Skin of body (tissue), 2 donors: ENCODE results near the gene GPR132. TPM values are rescaled to one million over a fixed set of nuclear protein-coding genes. Genes with fewer than 3 reads are reported as not detected.

Source experiments
- DNase-seq: peaks from one replicate; lab custom pipeline; 2025; lab: John Stamatoyannopoulos, UW
- total RNA-seq: library from RNA; depleted of rRNA; stranded (reverse); fragments of >200 nt; gene quantifications from one replicate; pipeline ENCODE4 v1.2.3, GENCODE V29; 2014

GPR132 gene
- total RNA-seq, 1 donor from 2014 or later, result 1.6 TPM

DNA sequence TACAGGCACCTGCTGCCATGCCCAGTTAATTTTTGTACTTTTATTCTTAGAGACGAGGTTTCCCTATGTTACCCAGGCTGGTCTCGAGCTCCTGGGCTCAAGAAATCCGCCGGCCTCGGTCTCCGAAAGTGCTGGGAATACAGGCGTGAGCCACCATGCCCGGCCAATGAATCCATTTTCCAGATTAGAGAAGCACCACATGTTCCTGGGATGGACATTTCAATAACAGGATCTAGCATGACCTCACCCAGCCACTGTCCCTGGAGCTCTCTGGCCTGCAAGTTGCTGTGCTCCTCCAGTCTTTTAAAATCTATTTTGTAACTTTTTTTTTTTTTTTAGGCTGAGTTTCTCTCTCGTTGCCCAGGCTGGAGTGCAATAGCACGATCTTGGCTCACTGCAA is 2.2 kb downstream of the GPR132 start:
- DNase-seq, result no peak

DNA sequence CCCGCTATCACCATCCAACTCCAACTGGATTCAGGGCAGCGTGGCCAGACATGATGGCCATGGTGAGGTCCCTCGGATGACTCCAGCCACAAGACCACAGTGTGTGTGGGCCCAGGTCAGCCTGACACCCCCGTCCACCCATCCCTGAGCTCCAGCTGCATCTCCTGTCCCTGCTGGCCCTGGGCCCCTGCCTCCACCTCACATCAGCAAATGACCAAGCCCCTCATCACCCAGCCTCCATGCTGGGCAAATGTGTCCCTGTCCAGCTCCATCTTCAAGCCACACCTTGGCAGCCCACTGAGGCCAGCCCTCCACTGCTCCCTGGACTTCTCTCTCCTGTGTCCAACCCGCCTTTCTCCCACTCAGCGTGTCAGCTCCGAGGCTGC is 3.2 kb downstream of the GPR132 start:
- no peak for DNase-seq

DNA sequence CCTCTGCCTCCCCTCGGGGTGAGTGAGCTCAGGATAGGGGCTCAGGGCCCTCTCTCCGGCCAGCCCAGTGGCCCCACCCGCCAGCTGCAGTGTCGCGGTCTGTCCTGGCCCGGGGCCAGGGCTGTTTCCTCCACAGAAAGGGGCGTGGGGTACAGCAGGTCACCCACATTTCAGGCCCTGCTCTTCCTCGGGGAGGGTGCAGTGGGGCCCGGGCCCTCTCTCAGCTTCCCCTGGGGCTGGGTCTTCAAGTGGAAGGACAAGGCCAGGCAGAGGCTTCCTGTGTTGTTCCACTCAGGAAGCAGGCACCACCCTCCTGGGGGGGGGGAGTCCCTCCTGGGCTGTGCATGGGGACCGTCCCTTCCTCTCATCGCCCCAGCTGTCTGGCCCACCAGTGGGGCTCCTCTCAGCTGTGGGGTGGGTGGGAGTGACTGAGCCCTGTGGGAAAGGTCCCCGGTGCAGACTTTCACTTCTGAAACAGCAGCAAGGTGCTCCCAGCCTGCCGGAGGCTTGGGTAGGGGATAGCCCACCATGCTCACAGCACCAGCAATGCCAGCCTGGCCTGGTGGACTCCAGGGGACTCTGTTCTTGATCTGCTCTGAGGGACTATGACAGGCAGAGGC is 3.7 kb downstream of the GPR132 start:
- DNase-seq, result no peak

DNA sequence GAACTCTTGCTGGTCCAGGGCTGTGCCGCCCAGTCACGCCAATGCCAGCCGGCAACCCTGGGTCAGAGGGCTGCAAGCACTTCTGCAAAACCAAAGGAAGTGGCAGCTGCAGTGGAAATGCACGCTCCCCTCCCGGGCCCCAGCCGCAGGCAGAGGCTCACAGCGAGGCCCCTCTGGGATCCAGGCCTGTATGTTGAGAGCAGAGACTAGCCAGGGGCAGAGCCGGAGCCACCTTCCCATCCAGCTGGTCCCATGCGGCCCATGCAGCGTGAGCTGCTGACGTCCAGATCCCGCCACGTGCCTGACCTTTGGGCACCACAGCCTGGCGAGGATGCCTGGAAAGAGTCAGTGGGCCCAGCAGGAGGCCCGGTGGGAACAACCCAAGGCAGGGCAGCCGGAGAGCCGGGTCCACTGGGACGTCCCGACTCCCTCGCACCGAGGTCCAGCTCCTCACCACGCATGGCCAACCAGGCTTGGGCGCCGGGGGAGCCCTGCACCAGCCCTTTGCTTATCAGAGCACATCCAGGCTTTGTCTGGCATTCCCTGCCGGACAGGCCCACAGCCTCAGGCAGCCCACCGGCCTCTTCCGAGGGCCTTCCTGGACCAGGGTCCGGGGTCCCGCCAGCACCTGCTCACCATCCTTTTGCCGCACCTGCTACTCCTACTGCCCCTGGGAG is 4.3 kb downstream of the GPR132 start:
- peak; percentile 46 for DNase-seq

DNA sequence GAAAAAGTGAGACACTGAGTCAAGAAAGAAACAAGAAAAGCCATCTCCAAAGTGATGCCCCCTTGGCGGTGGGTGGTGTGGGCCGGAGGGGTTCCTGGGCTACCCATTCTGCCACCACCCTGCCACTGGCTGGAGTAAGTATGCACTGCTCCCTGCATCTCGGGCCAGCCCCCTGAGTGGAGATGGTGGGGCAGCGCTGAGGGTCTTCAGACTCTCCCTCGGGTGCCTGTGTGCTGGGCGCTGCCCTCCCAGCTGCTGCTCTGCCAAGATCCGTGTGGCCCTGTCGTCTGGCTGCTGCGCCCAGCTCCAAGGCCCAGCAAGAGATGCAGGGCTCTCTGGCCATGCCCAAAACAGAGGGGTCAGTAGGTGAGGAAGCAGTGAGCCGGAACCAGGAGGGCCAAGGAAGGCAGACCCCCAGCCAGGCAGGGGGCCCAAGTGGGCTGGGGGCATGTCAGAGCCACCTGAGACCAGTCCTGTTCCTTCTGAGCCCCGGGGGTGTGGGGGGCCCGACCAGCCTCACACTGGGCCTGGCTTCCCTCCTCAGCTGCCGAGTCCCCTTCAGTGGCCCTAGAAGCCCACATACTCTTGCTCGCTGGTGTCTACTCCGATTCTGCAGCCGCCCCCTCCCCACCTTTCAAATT is 5.2 kb downstream of the GPR132 start:
- no peak for DNase-seq

DNA sequence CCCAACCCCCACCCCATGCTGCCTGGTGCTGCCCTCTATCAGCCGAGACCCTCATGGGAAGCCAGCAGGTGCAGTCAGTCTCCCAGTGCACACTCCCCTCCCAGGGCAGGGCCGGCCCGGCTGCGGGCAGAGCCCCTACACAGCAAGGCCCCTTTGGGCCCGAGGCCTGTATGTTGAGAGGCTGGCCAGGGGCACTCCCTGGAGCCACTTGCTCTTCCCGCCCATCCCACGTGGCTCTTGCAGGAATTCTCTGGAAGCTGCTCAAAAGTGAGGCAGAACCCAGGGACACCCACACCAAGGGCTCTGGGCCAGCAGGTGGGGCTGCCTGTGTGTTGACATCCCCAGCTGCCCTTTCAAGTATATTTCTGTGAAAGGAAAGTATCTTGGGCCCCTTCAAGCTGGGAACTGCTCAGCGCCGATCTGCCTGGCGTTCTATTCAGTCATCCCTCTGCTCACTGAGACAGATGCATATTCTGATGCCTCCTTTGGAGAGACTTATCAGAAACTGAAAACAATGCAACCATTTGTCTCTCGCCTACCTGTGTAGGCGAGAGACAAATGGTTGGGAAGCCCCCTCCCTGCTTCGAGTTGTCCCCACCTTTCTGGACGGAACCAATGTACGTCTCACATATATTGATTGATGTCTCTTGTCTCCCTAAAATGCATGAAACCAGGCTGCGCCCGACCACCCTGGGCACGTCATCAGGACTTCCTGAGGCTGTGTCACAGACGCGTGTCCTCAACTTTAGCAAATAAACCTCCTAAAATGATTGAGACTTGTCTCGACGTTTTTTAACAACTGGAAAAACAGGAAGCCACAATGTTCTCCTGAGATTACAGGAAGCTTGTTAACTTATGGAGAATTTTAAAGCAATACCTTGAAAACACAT is 6.0 kb downstream of the GPR132 start:
- no peak for DNase-seq

DNA sequence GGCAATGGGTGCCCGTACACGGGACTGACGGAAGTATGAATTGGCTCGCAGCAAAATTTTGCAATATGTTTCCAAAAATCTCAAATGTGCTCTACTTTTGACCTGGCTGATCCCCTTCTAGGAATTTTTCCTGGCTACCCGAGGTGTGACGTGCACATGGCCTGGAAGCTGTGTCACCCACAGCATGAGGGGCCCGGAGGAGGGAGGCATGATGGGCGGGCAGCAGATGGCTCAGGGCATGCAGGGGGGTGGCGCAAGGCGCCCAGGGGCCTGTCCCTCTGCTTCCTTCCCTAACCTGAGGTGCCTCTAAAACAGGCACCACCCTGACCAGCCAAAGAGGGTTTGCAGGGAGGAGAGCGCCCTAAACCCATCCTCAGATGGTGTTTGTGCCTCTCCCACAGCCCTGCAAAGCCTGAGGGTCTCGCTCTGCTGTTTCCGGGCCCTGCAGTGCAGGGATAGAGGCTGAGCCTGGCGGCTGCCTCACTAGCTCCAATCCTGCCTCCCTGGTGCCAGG is 6.7 kb downstream of the GPR132 start:
- no peak for DNase-seq

DNA sequence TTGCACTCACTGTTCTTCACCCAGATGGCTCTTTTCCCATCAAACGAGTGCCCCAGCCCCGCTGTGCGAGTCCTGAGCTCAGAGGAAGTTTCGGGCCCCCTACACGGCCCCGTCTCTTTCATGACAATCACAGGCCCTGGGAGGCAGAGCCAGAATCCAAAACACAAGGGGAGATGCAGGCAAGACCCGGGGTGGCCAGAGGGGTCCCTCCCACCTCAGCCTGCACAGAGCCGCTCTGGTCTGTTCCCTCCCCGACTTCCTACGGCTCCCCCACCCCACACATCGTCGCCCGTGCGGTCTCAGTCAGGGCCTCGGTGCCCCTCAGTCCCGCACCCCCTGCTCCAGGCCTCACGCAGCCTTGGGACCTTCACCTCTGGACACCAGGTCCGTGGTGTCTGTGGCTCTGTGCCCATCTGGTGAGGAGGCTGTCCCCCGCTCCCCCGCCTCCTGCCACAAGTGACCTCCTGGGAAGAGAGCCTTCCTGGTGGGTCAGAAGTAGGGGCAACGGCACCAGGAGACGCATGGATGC is 8.9 kb downstream of the GPR132 start:
- no peak for DNase-seq

DNA sequence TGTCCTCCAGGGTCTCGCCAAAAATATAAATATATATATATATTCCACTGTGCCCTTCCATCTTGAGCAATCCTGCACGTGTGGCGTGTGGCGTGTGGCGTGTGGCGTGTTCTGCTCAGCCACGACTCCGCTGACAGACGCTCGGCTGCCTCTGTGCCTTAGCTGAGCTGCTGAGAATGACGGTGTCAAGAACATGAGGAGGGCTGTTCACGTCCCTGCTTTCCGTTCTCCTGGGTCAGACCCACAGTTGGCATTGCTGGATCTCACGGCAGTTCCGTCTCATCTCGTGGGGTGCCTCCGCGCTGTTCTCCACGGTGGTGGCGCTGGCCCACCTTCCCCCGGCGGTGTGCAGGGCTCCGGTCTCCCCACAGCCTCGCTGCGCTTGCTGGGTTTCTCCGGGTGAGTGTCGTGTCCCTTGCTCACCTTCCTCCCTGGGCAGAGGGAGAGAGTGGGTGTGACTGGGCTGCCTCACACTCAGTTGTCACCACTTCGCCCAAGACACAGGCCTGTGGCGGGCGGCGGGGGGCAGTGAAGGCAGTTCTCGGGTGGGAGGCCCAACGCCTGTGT is 9.4 kb downstream of the GPR132 start:
- no peak for DNase-seq

DNA sequence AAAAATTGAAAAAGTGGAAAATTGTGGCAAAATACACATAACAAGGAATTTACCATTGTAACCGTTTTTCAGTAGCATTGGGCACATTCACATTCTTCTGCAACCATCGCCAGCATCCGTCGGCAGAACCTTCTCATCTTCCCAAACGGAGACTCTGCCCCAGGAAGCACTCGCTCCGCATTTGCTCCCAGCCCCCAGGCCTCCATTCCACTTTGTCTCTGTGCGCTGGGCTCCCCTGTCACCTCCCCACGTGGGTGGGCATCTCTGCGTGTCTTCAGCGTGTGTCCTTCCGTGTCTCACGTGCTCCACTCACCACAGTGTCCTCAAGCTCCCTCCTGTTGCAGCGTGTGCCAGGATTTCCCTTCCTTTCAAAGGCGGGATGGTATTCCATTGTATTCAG is 9.9 kb downstream of the GPR132 start:
- DNase-seq, result no peak

DNA sequence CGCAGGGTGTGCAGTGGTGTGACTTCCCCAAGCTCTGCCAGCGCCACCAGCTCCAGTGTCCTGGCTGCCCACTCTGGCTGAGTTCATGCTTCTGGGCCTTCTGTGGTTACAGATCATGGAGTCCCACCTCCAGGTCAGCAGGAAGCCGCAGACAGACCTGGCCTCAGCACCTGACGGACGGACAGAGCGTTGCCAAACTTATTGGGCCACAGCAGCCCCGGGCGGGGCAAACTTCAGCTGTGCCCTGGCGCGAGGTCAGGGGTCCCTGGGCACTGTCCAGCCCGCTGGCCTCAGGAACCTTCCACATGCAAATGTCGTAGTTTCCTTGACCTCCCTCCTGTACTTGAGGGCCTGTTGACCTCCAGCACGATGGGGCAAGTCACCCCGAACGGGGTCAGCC is 11.2 kb downstream of the GPR132 start:
- DNase-seq, result no peak

DNA sequence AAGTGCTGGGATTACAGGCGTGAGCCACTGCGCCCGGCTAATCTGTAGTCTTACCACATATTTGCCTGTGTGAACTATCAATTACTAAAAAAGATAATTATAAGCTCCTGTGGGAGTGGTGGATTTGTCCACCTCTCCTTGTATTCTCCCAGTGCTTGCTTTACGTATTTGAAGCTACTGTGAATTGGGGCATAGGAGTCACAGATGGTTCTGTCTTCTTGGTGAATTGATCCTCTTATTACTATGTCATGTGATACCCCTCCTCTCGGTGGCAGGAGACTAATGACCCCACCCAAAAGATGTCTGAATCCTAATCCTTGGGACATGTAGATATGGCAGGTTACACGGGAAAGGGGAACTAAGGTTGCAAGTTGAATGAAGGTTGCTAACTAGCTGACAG is 11.8 kb downstream of the GPR132 start:
- no peak for DNase-seq

DNA sequence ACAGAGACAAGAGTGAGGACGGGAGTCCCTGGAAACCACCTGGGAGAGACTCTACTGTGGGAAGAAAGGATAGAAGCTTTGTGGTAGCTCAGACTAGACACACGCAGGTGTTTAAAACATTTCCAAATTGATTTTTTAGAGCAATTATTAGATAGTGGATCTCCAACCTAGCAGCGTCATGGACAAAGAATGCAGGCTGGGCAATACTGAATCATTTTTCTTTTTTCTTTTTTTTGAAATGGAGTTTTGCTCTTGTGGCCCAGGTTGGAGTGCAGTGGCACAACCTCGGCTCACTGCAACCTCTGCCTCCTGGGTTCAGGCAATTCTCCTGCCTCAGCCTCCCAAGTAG is 13.1 kb downstream of the GPR132 start:
- DNase-seq, result no peak

DNA sequence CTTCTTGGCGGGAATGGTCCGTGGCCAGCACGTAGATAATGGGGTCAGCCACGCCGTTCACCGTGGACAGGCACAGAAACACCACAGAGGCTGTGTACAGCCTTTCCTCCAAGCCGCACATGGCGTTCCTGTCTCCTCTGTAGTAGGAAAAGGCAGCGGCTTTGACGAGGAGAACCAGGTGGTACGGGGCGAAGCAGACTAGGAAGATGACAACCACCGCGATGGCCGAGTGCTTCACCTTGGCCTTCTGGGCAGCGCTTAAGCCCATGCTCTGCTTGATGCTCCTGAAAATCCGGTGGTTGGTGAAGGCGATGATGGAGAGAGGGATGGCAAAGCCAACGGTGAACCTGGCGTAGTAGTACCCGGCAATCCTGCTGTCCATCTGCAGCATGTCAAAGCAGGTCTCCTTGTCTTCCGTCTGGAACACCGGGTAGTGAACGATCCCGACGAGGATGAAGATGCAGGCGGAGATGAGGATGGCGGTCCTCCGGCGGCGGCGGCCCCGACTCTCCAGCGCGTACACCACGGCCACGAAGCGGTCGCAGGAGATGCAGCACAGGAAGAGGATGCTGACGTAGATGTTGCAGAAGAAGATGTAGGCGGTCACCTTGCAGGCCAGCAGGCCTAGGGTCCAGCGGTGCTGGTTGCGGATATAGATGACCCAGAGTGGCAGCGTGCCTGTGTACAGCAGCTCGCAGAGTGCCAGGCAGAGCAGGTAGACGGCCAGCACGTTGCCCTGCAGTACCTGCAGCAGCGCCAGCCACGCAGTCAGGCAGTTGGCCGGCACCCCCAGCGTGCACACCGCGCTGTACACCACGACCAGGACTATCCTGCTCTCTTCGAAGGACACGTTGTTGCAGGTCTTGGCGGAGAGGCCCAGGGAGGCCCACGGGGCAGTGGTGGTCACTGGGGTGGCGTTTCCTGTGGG is 13.8 kb downstream of the GPR132 start:
- no peak for DNase-seq

DNA sequence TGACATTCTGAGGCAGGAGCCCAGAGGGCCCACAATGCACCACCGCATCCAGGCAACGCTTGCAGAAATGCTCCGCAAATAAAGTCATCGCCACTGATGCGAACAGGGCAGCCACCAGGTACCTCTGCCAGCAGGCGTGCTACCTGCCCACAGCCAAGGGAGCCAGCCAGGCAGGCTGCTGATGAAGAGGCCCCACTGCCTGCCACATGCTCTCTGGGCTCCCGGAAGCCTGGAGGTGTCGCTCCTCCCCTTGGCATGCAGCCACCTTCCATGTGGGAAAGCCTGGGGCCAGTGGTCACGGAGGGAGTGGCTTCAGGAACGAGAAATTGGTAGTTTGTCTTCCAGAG is 14.7 kb downstream of the GPR132 start:
- DNase-seq, result no peak

DNA sequence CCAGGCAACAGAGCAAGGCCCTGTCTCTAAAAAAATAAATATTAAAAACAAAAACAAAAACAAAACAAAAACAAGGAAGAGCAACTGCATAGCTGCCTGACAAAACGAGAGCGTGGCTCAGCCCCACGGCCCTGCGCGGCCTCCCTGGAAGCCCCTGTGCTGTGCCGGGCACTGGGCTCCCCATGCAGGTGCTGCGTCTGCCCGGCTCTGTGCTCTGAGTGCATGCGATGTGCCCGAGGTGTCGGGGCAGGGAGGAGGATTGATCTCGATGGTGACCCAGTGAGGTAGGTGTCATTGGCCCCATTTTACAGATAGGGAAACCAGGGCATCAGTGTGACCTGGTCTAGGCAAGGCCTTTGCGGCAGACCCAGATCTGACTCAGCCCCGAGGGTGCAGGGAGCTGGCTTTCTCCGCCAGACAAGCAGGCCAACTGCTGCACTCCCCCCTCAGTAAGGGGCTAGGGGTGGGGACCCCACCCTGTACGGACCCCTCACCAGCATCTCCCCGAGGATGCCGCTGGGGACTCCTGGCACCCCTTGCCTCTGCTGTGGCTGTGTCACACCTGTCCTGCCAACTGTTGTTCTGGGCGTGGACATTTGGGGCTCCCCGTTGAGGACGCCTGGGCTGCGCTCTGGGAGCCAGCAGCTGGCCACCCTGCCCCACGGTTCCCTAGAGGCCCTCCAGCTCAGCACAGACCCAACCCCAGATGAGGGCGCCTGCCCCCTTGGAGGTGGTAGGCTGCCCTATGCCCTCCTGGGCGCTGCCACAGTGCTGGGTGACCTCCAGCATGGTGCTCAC is 15.3 kb downstream of the GPR132 start:
- DNase-seq, result no peak

DNA sequence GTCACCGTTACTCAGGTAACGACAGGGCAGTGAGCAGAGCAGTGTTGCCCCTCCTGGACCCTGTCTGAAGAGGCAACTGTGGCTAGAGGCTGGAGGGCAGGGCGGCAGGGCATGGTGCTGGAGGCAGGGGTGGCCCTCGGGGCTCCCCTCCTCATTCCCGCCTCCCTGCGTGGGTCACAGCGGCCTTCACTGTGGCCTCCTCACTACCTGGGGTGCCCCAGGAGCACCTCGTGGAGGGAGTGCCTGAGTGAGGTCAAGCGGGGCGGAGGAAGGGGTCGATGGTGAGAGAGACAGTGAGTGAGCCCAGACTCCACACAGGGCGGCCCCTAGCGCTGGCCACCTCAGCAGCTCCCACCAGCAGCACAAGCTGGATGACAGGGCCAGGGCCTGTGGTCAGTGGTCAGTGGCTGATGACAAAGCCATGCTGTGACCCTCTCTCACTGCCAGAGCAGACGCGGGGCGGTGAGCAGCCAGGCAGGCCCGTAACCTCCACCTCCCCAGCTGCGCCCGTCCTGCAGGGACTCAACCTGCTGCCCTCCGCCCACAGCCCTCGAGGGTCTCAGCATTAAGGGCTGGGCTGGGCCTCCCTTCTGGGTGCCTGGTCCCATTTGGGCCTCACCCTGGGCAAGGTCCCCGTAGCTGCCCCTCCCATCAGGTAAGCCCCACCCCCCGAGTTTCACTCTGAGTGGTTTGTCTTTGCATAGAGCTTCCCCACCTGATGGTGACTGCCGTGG is 17.8 kb downstream of the GPR132 start:
- DNase-seq, result no peak

DNA sequence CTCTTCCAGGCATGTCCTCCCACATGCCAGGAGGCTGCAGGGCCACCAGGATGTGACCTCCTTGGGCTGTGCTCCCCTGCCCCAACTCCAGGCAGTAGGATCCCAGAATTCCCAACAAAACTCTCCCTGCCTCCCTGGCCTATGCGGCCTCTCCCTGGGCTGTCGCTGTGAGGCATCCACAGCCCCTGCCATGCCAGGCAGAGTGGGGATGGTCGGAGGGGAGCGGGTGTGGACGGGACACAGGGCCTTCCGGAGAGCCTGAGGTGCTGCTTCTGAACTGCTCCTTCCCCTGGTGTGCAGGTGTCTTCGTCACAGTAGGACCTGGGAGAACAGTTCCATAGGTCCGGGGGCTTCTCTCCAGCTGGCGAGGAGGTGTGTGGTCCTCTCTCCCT is 18.3 kb downstream of the GPR132 start:
- DNase-seq, result no peak
